Tracheal epithelial cell (primary cell): Measurements from ENCODE around the gene PRR20C. TPM values are rescaled to one million over a fixed set of nuclear protein-coding genes. Genes with fewer than 3 reads are reported as not detected.

Experiments used
- total RNA-seq: library from RNA; depleted of rRNA; stranded (reverse); fragments of >200 nt; gene quantifications from 2 replicates; pipeline ENCODE4 v1.2.1, GENCODE V29; 2014

The PRR20C gene
- total RNA-seq: not detected in 2 replicates

GRCh38 chr13:57153761-57154160, at the start of gene PRR20C:
PRR20C (plus strand) TSS chr13:57154061; CDS start chr13:57154448, 387 bp downstream.

DNA sequence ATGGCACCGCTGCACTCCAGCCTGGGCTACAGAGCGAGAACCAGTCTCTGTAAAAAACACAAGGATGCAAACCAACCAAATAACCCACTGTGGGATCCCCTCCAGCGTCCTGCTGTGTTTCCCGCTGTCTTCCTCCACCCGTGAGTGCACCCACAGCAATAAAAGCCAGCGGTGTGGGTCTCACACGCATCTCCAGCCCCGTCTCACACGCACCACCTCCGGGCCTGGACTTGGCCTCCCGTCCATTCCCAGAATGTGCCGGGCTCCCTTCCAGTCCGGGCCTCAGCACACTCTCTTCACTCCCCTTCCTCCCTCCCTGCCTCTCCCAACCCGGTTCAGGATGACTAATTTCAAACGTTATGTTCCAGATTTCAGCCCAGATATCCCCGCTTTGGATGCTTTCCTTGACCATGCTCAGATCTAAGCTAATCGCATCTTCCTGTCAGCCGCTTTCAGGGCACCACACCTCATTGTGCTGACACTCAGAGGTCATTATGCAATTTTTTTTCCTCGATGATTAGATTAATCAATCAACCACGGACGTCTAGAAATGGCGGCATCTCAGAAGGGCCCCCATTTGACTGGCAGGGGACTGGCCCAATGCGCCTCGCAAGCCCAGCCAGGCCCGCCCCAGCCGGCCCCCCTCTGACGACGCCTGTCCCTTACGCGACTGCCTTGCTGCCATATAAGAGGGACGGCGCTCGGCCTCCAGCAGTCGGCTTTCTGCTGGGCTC, 13.5 kb upstream of the PRR20C start, which contains the start of gene PRR20A:
PRR20A (plus strand) TSS at position 684 of the 734 bp plus-strand sequence. CDS start 387 bp downstream, outside the sequence.

GRCh38 chr13:57147188-57147587, 6.7 kb upstream of the PRR20C start, which contains the start of gene PRR20B:
PRR20B (plus strand) TSS chr13:57147488; CDS start chr13:57147875, 387 bp downstream.

DNA sequence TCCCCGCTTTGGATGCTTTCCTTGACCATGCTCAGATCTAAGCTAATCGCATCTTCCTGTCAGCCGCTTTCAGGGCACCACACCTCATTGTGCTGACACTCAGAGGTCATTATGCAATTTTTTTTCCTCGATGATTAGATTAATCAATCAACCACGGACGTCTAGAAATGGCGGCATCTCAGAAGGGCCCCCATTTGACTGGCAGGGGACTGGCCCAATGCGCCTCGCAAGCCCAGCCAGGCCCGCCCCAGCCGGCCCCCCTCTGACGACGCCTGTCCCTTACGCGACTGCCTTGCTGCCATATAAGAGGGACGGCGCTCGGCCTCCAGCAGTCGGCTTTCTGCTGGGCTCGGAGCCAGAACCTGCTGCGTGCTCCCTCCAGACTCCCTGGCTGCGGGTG, 6.5 kb downstream of the PRR20C start, which contains the start of gene PRR20D:
PRR20D (plus strand) TSS at position 301 of the 400 bp plus-strand sequence. CDS start 387 bp downstream, outside the sequence.

DNA sequence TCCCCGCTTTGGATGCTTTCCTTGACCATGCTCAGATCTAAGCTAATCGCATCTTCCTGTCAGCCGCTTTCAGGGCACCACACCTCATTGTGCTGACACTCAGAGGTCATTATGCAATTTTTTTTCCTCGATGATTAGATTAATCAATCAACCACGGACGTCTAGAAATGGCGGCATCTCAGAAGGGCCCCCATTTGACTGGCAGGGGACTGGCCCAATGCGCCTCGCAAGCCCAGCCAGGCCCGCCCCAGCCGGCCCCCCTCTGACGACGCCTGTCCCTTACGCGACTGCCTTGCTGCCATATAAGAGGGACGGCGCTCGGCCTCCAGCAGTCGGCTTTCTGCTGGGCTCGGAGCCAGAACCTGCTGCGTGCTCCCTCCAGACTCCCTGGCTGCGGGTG, 13.0 kb downstream of the PRR20C start, which contains the start of gene PRR20E:
PRR20E (plus strand) TSS at position 301 of the 400 bp plus-strand sequence. CDS start 387 bp downstream, outside the sequence.

Other genes starting within 250 kb of the PRR20C start
- not detected in 2 replicates for gene PRR20A, start 13.1 kb upstream of the PRR20C start, total RNA-seq
- not detected in 2 replicates for gene PRR20B, start 6.6 kb upstream of the PRR20C start, total RNA-seq
- not detected in 2 replicates for gene PRR20D, start 6.6 kb downstream of the PRR20C start, total RNA-seq
- not detected in 2 replicates for gene PRR20E, start 13.1 kb downstream of the PRR20C start, total RNA-seq